SK-N-MC (cell line): Measurements from ENCODE around the gene HACD1.

Experiments
- EZH2 ChIP-seq: fragments of 200-600 bp; sonication (generic); IDR thresholded peaks from one replicate; pipeline ENCODE4 v1.6.1; 2017; ENCODE audit warnings: antibody characterized with exemption
- POLR2AphosphoS5 ChIP-seq: IDR thresholded peaks from 2 replicates; pipeline ENCODE4 v1.6.1; 2012; ENCODE audit warnings: mild to moderate bottlenecking, low read depth, low read length, borderline replicate concordance

DNA sequence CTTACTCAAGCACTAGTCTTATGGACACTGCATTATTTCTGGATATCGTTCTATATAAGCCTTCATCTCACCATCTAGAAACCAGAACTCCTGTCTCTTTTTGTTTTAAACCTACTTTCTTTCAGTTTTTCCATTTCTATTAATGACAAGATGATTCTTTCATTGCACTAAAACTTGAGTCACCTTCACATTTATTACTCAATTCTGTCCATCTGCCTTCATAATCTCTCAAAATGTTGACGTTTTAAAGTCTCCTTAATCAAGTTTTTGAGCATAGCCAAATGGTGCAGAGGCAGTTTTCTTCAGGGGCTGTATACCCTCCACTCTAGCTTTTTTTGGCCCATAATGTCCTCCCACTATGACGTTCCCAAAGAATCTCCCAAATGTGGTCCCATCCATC, 44.3 kb upstream of the HACD1 start:
- no peak for TF ChIP-seq POLR2AphosphoS5
- TF ChIP-seq EZH2 = no peak
